Rectal smooth muscle tissue (tissue), 1 donor: ENCODE measurements around the gene GMPR.
"Not testable (repeated sequence)": the region's sequence is repeated elsewhere in the genome, so short reads cannot be mapped to it uniquely, and the experiment has no call there.

ENCODE experiments used
- H3K27ac ChIP-seq: one replicate; pipeline ENCODE4 v1.7.0; 2013; ENCODE audit warnings: low read depth, low read length, inconsistent platforms
- H3K27me3 ChIP-seq: one replicate; pipeline ENCODE4 v1.7.0; 2013; ENCODE audit warnings: low read length; ENCODE audit not compliant: control insufficient read depth, insufficient read depth
- H3K36me3 ChIP-seq: one replicate; pipeline ENCODE4 v1.7.0; 2013; ENCODE audit warnings: low read length; ENCODE audit not compliant: control insufficient read depth, insufficient read depth
- H3K4me1 ChIP-seq: one replicate; pipeline ENCODE4 v1.7.0; 2013; ENCODE audit warnings: low read length; ENCODE audit not compliant: control insufficient read depth, insufficient read depth
- H3K4me3 ChIP-seq: one replicate; pipeline ENCODE4 v1.7.0; 2013; ENCODE audit warnings: low read length
- H3K9ac ChIP-seq: one replicate; pipeline ENCODE4 v1.7.0; 2013; ENCODE audit warnings: low read length

GMPR gene

DNA sequence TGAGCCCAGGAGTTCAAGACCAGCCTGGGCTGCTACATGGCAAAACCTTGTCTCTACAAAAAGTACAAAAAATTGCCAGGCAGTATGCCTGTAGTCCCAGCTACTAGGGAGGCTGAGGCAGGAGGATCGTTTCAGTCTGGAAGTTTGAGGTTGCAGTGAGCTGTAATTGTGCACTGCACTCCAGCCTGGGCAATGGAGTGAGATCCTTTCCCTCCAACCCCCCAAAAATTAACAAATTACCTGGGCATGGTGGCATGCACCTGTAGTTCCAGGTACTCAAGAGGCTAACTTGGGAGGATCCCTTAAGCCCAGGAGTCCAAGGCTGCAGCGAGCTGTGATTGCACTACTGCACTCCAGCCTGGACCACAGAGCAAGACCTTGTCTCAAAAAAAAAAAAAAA is 29.4 kb upstream of the GMPR start:
- H3K27me3 ChIP-seq = no peaks in the 10 kb centered on the region
- H3K27ac ChIP-seq = no peak overlapping the region
- no peaks in the 10 kb centered on the region for H3K36me3 ChIP-seq
- no peak overlapping the region for H3K4me3 ChIP-seq
- no peak overlapping the region for H3K9ac ChIP-seq
- H3K4me1 ChIP-seq = no peaks in the 10 kb centered on the region

GRCh38 chr6:16209539-16209938 is 28.8 kb upstream of the GMPR start:
- Histone ChIP-seq H3K4me3 (no peak overlapping the region), H3K36me3 (no peaks in the 10 kb centered on the region), H3K4me1 (no peaks in the 10 kb centered on the region), H3K9ac (no peak overlapping the region), H3K27ac (no peak overlapping the region), H3K27me3 (no peaks in the 10 kb centered on the region)

DNA sequence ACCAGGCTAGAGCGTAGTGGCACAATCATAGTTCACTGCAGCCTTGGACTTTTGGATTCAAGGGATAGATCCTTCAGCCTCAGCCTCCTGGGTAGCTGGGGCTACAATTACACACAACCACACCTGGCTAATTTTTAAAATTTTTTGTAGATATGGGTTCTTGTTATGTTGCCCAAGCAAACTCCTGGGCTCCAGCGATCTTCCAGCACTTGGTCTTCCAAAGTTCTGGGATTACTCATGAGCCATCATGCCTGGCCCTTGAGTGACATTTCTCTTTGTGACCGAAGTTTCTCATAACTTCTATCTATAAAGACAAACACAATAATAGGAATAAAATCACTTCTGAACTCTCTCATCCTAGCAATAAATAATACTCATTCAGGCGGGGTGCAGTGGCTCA is 26.1 kb upstream of the GMPR start:
- no peaks in the 10 kb centered on the region for H3K4me1 ChIP-seq

DNA sequence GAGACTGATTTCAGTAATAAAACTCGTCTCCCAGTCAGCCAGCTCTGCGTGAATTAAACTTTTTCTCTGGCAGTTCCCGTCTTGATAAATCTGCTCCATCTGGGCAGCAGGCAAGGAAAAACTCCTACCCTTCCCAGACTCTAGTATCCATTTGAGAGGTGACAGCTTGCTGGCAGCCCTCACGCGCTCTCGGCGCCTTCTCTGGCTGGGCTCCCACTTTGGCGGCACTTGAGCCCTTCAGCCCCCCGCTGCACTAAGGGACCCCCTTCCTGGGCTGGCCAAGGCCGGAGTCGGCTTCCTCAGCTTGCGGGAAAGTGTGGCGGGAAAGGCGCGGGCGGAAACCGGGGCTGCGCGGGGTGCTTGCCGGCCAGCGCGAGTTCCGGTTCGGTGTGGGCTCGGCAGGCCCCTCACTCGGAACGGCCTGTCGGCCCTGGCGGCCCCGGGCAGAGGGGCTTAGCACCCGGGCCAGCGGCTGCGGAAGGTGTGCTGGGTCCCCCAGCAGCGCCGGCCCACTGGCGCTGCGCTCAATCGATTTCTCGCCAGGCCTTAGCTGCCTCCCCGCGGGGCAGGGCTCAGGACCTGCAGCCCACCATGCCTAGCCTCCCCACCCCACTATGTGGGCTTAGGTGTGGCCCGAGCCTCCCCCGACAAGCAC is 21.8 kb upstream of the GMPR start:
- Histone ChIP-seq H3K4me3 (peak overlapping the region; percentile 27), H3K27ac (no peak overlapping the region)

More for the DNA sequence above, 26.1 kb upstream of the GMPR start:
- Histone ChIP-seq H3K36me3 (no peaks in the 10 kb centered on the region), H3K9ac (no peak overlapping the region), H3K27me3 (no peaks in the 10 kb centered on the region), H3K4me3 (no peak overlapping the region), H3K27ac (no peak overlapping the region)

DNA sequence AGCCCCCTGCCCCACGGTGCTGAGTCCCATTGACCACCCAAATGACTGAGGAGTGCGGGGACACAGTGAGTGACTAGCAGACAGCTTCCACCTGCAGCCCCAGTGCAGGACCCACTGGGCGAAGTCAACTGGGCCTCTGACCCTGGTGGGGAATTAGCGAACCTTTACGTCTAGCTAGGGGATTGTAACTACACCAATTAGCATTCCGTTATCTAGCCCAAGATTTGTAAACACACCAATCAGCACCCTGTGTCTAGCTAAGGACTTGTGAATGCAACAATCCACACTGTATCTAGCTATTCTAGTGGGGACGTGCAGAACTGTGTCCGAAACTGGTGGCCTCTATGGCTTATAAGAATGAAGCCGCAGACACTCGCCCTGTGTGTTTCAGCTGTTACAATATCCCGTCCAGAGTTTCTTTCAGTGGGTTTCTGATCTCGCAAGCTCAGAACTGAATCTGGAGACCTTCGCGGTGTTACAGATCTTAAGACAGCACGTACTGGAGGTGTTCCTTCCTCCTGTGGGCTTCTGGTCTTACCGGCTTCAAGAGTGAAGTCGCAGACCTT is 21.1 kb upstream of the GMPR start:
- H3K4me3 ChIP-seq = no peak overlapping the region
- H3K4me1 ChIP-seq = no peaks in the 10 kb centered on the region
- no peak overlapping the region for H3K27ac ChIP-seq
- no peaks in the 10 kb centered on the region for H3K36me3 ChIP-seq
- no peaks in the 10 kb centered on the region for H3K27me3 ChIP-seq
- no peak overlapping the region for H3K9ac ChIP-seq

More for the DNA sequence above, 21.8 kb upstream of the GMPR start:
- no peaks in the 10 kb centered on the region for H3K4me1 ChIP-seq
- no peaks in the 10 kb centered on the region for H3K36me3 ChIP-seq
- no peak overlapping the region for H3K9ac ChIP-seq
- no peaks in the 10 kb centered on the region for H3K27me3 ChIP-seq

GRCh38 chr6:16222826-16223225 is 15.6 kb upstream of the GMPR start:
- Histone ChIP-seq H3K9ac (no peak overlapping the region), H3K36me3 (no peaks in the 10 kb centered on the region), H3K4me1 (no peaks in the 10 kb centered on the region), H3K4me3 (no peak overlapping the region), H3K27ac (no peak overlapping the region), H3K27me3 (no peaks in the 10 kb centered on the region)

GRCh38 chr6:16223362-16223761 is 15.0 kb upstream of the GMPR start:
- H3K9ac ChIP-seq = no peak overlapping the region
- no peak overlapping the region for H3K4me3 ChIP-seq
- no peak overlapping the region for H3K27ac ChIP-seq
- no peaks in the 10 kb centered on the region for H3K4me1 ChIP-seq
- no peaks in the 10 kb centered on the region for H3K36me3 ChIP-seq
- H3K27me3 ChIP-seq = no peaks in the 10 kb centered on the region

DNA sequence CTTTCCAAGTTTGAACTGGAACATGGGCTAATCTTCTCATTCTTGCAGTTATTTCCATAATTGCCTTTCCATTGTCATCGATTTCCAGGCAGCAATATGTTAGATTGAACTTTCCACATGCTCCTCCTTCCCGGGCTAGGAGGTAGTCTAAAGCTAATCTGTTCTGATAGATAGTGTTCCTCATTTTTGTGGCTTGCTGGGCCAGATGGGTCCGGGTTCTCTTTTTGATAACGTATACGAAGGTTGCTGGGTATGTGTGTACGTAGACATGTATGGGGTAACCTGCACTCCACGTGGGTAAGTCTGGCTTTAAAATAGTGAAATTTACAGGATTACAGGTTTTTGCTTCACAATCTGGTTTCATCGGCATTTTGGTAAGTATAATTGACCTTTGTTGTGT is 14.0 kb upstream of the GMPR start:
- H3K27ac ChIP-seq = no peak overlapping the region
- H3K4me1 ChIP-seq = peaks cover 3% of the 10 kb centered on the region
- no peak overlapping the region for H3K9ac ChIP-seq
- H3K4me3 ChIP-seq = no peak overlapping the region
- no peaks in the 10 kb centered on the region for H3K36me3 ChIP-seq
- H3K27me3 ChIP-seq = no peaks in the 10 kb centered on the region

DNA sequence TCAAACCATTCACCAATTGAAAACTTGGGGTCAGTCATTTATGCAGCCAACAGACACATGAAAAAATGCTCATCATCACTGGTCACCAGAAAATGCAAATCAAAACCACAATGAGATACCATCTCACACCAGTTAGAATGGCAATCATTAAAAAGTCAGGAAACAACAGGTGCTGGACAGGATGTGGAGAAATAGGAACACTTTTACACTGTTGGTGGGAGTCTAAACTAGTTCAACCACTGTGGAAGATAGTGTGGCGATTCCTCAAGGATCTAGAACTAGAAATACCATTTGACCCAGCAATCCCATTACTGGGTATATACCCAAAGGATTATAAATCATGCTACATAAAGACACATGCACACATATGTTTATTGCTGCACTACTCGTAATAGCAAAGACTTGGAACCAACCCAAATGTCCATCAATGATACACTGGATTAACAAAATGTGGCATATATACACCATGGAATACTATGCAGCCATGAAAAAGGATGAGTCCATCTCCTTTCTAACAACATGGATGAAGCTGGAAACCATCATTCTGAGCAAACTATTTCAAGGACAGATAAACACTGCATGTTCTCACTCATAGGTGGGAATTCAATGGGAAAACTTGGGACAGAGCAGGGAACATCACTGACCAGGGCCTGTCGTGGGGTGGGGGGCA is 13.2 kb upstream of the GMPR start:
- not testable (repeated sequence) for H3K36me3 ChIP-seq, H3K9ac ChIP-seq, H3K4me3 ChIP-seq, H3K27ac ChIP-seq, H3K27me3 ChIP-seq
- H3K4me1 ChIP-seq = peaks cover 10% of the 10 kb centered on the region

DNA sequence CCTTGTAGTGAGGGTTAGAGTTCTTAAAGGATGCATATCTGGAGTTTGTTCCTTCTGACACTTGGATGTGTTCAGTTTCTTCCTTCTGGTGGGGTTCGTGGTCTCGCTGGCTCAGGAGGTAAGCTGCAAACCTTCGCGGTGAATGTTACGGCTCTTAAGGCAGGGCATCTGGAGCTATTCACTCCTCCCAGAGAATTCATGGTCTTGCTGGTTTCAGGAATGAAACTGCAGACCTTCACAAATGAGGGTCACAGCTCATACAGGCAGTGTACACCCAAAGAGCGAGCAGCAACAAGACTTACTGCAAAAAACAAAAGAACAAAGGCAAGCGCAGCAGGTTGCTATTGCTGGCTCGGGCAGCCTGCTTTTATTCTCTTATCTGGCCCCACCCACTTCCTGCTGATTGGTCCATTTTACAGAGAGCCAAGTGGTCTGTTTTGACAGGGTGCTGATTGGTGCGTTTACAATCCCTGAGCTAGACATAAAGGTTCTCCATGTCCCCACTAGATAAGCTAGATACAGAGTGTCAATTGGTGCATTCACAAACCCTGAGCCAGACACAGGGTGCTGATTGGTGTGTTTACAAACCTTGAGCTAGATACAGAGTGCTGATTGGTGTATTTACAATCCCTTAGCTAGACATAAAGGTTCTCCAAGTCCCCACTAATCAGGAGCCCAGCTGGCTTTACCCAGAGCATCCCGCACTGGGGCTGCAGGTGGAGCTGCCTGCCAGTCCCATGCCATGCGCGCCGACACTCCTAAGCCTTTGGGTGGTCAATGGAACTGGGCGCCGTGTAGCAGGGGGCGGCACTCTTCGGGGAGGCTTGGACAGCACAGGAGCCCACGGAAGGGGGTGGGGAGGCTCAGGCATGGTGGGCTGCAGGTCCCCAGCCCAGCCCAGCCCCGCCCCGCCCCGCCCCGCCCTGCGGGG is 12.0 kb upstream of the GMPR start:
- not testable (repeated sequence) for H3K4me3 ChIP-seq, H3K27me3 ChIP-seq, H3K27ac ChIP-seq, H3K9ac ChIP-seq, H3K36me3 ChIP-seq
- H3K4me1 ChIP-seq = peaks cover 10% of the 10 kb centered on the region

DNA sequence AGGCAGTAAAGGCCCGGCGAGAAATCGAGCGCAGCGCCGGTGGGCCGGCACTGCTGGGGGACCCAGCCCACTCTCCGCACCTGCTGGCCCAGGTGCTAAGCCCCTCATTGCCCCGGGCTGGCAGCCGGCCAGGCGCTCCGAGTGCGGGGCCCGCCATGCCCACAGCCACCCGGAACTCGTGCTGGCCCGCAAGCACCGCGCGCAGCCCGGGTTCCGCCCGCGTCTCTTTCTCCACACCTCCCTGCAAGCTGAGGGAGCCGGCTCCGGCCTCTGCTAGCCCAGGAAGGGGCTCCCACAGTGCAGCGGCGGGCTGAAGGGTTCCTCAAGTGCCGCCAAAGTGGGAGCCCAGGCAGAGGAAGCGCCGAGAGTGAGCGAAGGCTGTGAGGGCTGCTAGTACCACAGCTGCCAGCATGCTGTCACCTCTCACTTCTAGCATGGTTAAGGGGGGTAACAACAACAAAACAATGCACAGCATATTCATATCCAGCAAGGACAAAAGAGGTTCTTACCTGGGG is 11.3 kb upstream of the GMPR start:
- Histone ChIP-seq H3K4me1 (peaks cover 10% of the 10 kb centered on the region), H3K36me3 (no peaks in the 10 kb centered on the region), H3K27me3 (no peaks in the 10 kb centered on the region), H3K9ac (no peak overlapping the region), H3K4me3 (no peak overlapping the region), H3K27ac (no peak overlapping the region)

DNA sequence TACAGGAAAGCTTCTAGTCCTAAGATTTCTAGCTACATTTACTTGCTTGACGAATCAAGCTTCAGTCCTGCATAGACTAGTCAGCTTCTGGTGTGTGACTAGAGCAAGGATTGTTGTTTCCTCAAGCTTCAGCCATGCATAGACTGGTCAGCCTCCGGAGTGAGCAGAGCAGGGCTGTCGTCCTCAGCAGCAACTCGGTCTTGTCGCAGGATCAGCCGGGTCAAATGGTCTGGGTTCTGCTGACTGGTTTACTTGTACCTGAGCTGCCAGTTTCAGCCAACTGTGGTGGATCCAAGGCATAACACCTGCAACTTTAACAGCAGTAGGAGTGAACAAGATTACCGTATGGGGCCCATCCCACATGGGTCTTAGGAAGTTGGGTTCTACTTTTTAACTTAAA is 10.8 kb upstream of the GMPR start:
- Histone ChIP-seq H3K36me3 (no peaks in the 10 kb centered on the region), H3K9ac (no peak overlapping the region), H3K27ac (no peak overlapping the region), H3K27me3 (no peaks in the 10 kb centered on the region), H3K4me3 (no peak overlapping the region), H3K4me1 (peaks cover 10% of the 10 kb centered on the region)
